IPS-NIHi7 (cell line): ENCODE data around the gene ADIG.
A peak's percentile ranks its signal among the peaks of the same experiment; 100 is the strongest.
"Not testable (repeated sequence)": the region's sequence is repeated elsewhere in the genome, so short reads cannot be mapped to it uniquely, and the experiment has no call there.

Experiments
- DNase-seq: peaks from one replicate; pipeline ENCODE4 v3.0.0; 2012; ENCODE audit warnings: mixed read lengths; ENCODE audit errors: extremely low spot score

ADIG gene

GRCh38 chr20:38573413-38573812 is 7.6 kb upstream of the ADIG start:
- no peak for DNase-seq

GRCh38 chr20:38579219-38579910 is 1.6 kb upstream of the ADIG start:
- DNase-seq = no peak

- no peak for DNase-seq
These were observed 1.1 kb upstream of the ADIG start for GRCh38 chr20:38579921-38580320.

- no peak for DNase-seq
These were observed 897 bp downstream of the ADIG start for GRCh38 chr20:38581830-38582358.

GRCh38 chr20:38583306-38583705 is 2.3 kb downstream of the ADIG start:
- no peak for DNase-seq

- DNase-seq = no peak
These were observed 3.2 kb downstream of the ADIG start for GRCh38 chr20:38584099-38584763.

GRCh38 chr20:38585404-38586180 is 4.6 kb downstream of the ADIG start:
- DNase-seq = no peak

- no peak for DNase-seq
These were observed 5.2 kb downstream of the ADIG start for GRCh38 chr20:38586181-38586525.

- DNase-seq = no peak
These were observed 7.3 kb downstream of the ADIG start for GRCh38 chr20:38588303-38588702.

- DNase-seq = no peak
These were observed 8.4 kb downstream of the ADIG start for GRCh38 chr20:38589351-38589750.

- DNase-seq = no peak
These were observed 9.1 kb downstream of the ADIG start for GRCh38 chr20:38589967-38590675.

GRCh38 chr20:38590676-38591473 is 9.9 kb downstream of the ADIG start:
- DNase-seq = peak; percentile 53

- no peak for DNase-seq
These were observed 10.7 kb downstream of the ADIG start for GRCh38 chr20:38591474-38592410.

GRCh38 chr20:38592411-38592790 is 11.4 kb downstream of the ADIG start:
- DNase-seq = not testable (repeated sequence)

GRCh38 chr20:38594281-38594680 is 13.3 kb downstream of the ADIG start:
- not testable (repeated sequence) for DNase-seq

- DNase-seq = not testable (repeated sequence)
These were observed 14.9 kb downstream of the ADIG start for GRCh38 chr20:38595886-38596285.

GRCh38 chr20:38599410-38599882 is 18.4 kb downstream of the ADIG start:
- DNase-seq = peak; percentile 43

GRCh38 chr20:38600057-38600456 is 19.1 kb downstream of the ADIG start:
- no peak for DNase-seq

- DNase-seq = peak; percentile 74
These were observed 20.5 kb downstream of the ADIG start, which contains the start of gene ARHGAP40 for GRCh38 chr20:38601216-38602184. Gene ARHGAP40 (plus strand): TSS chr20:38601809.
